ENCODE results near the gene SLC12A7.

- TF ChIP-seq CTCF (IDR thresholded peaks at IDR 0.05): no peak
- TF ChIP-seq POLR2AphosphoS5 (IDR thresholded peaks at IDR 0.05): no peak
These were observed 105.2 kb downstream of the SLC12A7 start for GRCh38 chr5:1006656-1007071.
